BJ (cell line): ENCODE data around the gene HMGXB3. TPM values are rescaled to one million over a fixed set of nuclear protein-coding genes. Genes with fewer than 3 reads are reported as not detected.
"Not testable (repeated sequence)": the region's sequence is repeated elsewhere in the genome, so short reads cannot be mapped to it uniquely, and the experiment has no call there.

Experiments used
- CTCF ChIA-PET: fragments of 350-600 bp; formaldehyde crosslinking; extraction: SDS; loops from one replicate; lab custom pipeline; 2021; ENCODE audit warnings: antibody characterized with exemption, inconsistent platforms; lab: Yijun Ruan, JAX
- POLR2A ChIA-PET: fragments of 300-600 bp; sonication (Branson Sonifier 250); formaldehyde crosslinking; extraction: SDS; loops from one replicate; lab custom pipeline; 2021; ENCODE audit warnings: antibody characterized with exemption; lab: Charles Lee
- DNase-seq: peaks from one replicate; pipeline ENCODE4 v3.0.0-alpha.2; 2011; ENCODE audit warnings: low read depth
- H3K27me3 ChIP-seq: 2 replicates; pipeline ENCODE4 v1.6.0; 2011; ENCODE audit warnings: low read length; ENCODE audit not compliant: control insufficient read depth, insufficient read depth
- H3K36me3 ChIP-seq: 2 replicates; pipeline ENCODE4 v1.5.1; 2011; ENCODE audit warnings: low read length; ENCODE audit not compliant: control insufficient read depth, insufficient read depth
- H3K4me3 ChIP-seq: 2 replicates; pipeline ENCODE4 v1.5.1; 2011; ENCODE audit warnings: low read depth, mild to moderate bottlenecking, control low read depth, low read length
- polyA plus RNA-seq: library from polyadenylated mRNA; depleted of rRNA; stranded (reverse); fragments of >200 nt; gene quantifications from 2 replicates; pipeline ENCODE4 v1.2.3, GENCODE V29; 2011
- TF ChIP-seq, protein P1 (sequence below): IDR thresholded peaks from 2 replicates; pipeline ENCODE4 v1.5.1; 2011; ENCODE audit warnings: low read depth, mild to moderate bottlenecking, control low read depth, inconsistent platforms, low read length, moderate library complexity; ENCODE audit not compliant: insufficient read depth

Gene HMGXB3
- polyA plus RNA-seq, 1 experiment = 39.0 TPM

- H3K36me3 ChIP-seq = no peaks in the 10 kb centered on the region
- no peak overlapping the region for H3K4me3 ChIP-seq
- ChIA-PET CTCF (interaction anchor here (0.6 to 2.0 kb wide), 3 partner anchors 17 to 396 kb away, joined by 3 to 5 read pairs (median 4); no protein-coding TSS in a partner anchor), POLR2A (no interaction called here)
- H3K27me3 ChIP-seq = peaks cover 7% of the 10 kb centered on the region
- TF ChIP-seq, protein P1, sequence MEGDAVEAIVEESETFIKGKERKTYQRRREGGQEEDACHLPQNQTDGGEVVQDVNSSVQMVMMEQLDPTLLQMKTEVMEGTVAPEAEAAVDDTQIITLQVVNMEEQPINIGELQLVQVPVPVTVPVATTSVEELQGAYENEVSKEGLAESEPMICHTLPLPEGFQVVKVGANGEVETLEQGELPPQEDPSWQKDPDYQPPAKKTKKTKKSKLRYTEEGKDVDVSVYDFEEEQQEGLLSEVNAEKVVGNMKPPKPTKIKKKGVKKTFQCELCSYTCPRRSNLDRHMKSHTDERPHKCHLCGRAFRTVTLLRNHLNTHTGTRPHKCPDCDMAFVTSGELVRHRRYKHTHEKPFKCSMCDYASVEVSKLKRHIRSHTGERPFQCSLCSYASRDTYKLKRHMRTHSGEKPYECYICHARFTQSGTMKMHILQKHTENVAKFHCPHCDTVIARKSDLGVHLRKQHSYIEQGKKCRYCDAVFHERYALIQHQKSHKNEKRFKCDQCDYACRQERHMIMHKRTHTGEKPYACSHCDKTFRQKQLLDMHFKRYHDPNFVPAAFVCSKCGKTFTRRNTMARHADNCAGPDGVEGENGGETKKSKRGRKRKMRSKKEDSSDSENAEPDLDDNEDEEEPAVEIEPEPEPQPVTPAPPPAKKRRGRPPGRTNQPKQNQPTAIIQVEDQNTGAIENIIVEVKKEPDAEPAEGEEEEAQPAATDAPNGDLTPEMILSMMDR = no peak
- DNase-seq = no peak
These were observed 81.8 kb downstream of the HMGXB3 start for GRCh38 chr5:150082374-150082773.

- POLR2A ChIA-PET = no interaction called here
- CTCF ChIA-PET = interaction anchor here (0.6 to 2.0 kb wide), 3 partner anchors 18 to 79 kb away, joined by 3 to 5 read pairs (median 3); no protein-coding TSS in a partner anchor
- H3K36me3 ChIP-seq = no peaks in the 10 kb centered on the region
- no peak for DNase-seq
- TF ChIP-seq, protein P1 = no peak
- peaks cover 7% of the 10 kb centered on the region for H3K27me3 ChIP-seq
- no peak overlapping the region for H3K4me3 ChIP-seq
These were observed 82.3 kb downstream of the HMGXB3 start for GRCh38 chr5:150082889-150083288.

DNA sequence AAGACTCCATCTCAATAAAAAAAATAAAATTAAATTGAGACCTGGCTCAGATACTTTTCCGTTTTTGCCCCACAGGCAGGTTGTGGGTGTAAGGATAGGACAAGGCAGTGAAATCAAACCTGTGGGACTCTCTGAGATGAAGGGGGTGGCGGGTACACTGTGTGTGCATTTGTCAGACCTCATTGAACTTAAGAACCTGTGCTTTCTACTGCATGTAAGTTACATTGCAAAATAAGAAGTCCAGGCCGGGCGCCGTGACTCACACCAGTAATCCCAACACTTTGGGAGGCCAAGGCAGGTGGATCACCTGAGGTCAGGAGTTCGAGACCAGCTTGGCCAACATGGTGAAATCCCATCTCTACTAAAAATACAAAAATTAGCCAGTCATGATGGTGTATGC, 84.2 kb downstream of the HMGXB3 start:
- DNase-seq, CTCF ChIA-PET, POLR2A ChIA-PET, H3K27me3 ChIP-seq, H3K4me3 ChIP-seq, H3K36me3 ChIP-seq: not testable (repeated sequence)

GRCh38 chr5:150085191-150085912, 84.8 kb downstream of the HMGXB3 start:
- no peak for DNase-seq
- Histone ChIP-seq H3K36me3 (no peaks in the 10 kb centered on the region), H3K27me3 (peaks cover 9% of the 10 kb centered on the region), H3K4me3 (no peak overlapping the region)
- CTCF ChIA-PET = no interaction called here
- TF ChIP-seq, protein P1 = no peak
- POLR2A ChIA-PET = no interaction called here

GRCh38 chr5:150085950-150086715, 85.6 kb downstream of the HMGXB3 start, which contains the start of gene CSF1R:
CSF1R (minus strand) TSS chr5:150086554; CDS start chr5:150086427, 127 bp downstream.
- ChIA-PET POLR2A (no interaction called here), CTCF (no interaction called here)
- Histone ChIP-seq H3K36me3 (no peaks in the 10 kb centered on the region), H3K27me3 (peaks cover 9% of the 10 kb centered on the region), H3K4me3 (no peak within 1 kb of the TSS)
- no peak for DNase-seq
- TF ChIP-seq, protein P1 = no peak
